CD8-positive, alpha-beta memory T cell (primary cell): ENCODE data around the gene THEM5. TPM values are rescaled to one million over a fixed set of nuclear protein-coding genes. Genes with fewer than 3 reads are reported as not detected.
"Not testable (repeated sequence)": the region's sequence is repeated elsewhere in the genome, so short reads cannot be mapped to it uniquely, and the experiment has no call there.

Experiments
- CTCF ChIA-PET: fragments of 350-600 bp; sonication (Branson Sonifier 250); formaldehyde crosslinking; loops from one replicate; lab custom pipeline; 2021; ENCODE audit warnings: antibody characterized with exemption; lab: Charles Lee
- POLR2A ChIA-PET: fragments of 350-600 bp; sonication (Branson Sonifier 250); formaldehyde crosslinking; loops from one replicate; lab custom pipeline; 2021; ENCODE audit warnings: antibody characterized with exemption; lab: Charles Lee
- DNase-seq, 5 donors: peaks; one replicate each; pipeline versions ENCODE4 v3.0.0 to v3.0.0-alpha.2; 2020 to 2022; ENCODE audit warnings: mixed read lengths in 1 of 5
- H3K27ac ChIP-seq: one replicate; pipeline ENCODE4 v1.7.0; 2013; ENCODE audit warnings: low read depth, mild to moderate bottlenecking, low read length, moderate library complexity
- H3K27me3 ChIP-seq: 2 replicates; pipeline ENCODE4 v1.7.0; 2013; ENCODE audit warnings: low read length, mild to moderate bottlenecking; ENCODE audit not compliant: insufficient read depth, poor library complexity, severe bottlenecking
- H3K36me3 ChIP-seq: 2 replicates; pipeline ENCODE4 v1.7.0; 2013; ENCODE audit warnings: mild to moderate bottlenecking, low read length, moderate library complexity; ENCODE audit not compliant: insufficient read depth
- H3K4me1 ChIP-seq: 2 replicates; pipeline ENCODE4 v1.7.0; 2013; ENCODE audit warnings: mild to moderate bottlenecking, low read length, moderate library complexity; ENCODE audit not compliant: insufficient read depth
- H3K4me3 ChIP-seq: 2 replicates; pipeline ENCODE4 v1.7.0; 2013; ENCODE audit warnings: mild to moderate bottlenecking, low read length
- H3K9me3 ChIP-seq: 2 replicates; pipeline ENCODE4 v1.7.0; 2013; ENCODE audit warnings: mild to moderate bottlenecking, low read length
- H3K27ac Mint-ChIP-seq, 8 donors: one replicate each; pipeline ENCODE4 v1.8.0; 2020 to 2021; ENCODE audit warnings: mixed read lengths in 8 of 8, mild to moderate bottlenecking in 6 of 8, inconsistent platforms in 3 of 8, moderate library complexity in 3 of 8
- H3K27me3 Mint-ChIP-seq, 2 donors: one replicate each; pipeline ENCODE4 v1.8.0; 2020 to 2021; ENCODE audit warnings: mixed read lengths in 2 of 2, mild to moderate bottlenecking in 1 of 2, moderate library complexity in 1 of 2
- H3K36me3 Mint-ChIP-seq, 3 donors: one replicate each; pipeline ENCODE4 v1.8.0; 2020 to 2021; ENCODE audit warnings: mixed read lengths in 3 of 3, inconsistent platforms in 1 of 3, mild to moderate bottlenecking in 1 of 3
- H3K4me1 Mint-ChIP-seq, 3 donors: one replicate each; pipeline ENCODE4 v1.8.0; 2020 to 2021; ENCODE audit warnings: mixed read lengths in 3 of 3, inconsistent platforms in 1 of 3, mild to moderate bottlenecking in 1 of 3
- H3K4me3 Mint-ChIP-seq, 7 donors: one replicate each; pipeline ENCODE4 v1.8.0; 2020 to 2021; ENCODE audit warnings: mixed read lengths in 7 of 7, mild to moderate bottlenecking in 6 of 7, moderate library complexity in 4 of 7, inconsistent platforms in 2 of 7
- H3K9me3 Mint-ChIP-seq, 5 donors: one replicate each; pipeline ENCODE4 v1.8.0; 2020 to 2022; ENCODE audit warnings: mixed read lengths in 5 of 5, mild to moderate bottlenecking in 3 of 5, moderate library complexity in 2 of 5, inconsistent platforms in 1 of 5
- polyA plus RNA-seq: library from polyadenylated mRNA; unstranded; fragments of 300-500 nt; fragmentation: Illumina TruSeq; gene quantifications from one replicate; pipeline ENCODE4 v1.2.3, GENCODE V29; 2021
- total RNA-seq, 2 experiments: library from RNA; stranded (reverse); gene quantifications; one replicate each; pipeline ENCODE4 v1.2.3, GENCODE V29; 2021

The THEM5 gene, protein sequence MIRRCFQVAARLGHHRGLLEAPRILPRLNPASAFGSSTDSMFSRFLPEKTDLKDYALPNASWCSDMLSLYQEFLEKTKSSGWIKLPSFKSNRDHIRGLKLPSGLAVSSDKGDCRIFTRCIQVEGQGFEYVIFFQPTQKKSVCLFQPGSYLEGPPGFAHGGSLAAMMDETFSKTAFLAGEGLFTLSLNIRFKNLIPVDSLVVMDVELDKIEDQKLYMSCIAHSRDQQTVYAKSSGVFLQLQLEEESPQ
- total RNA-seq (not detected), polyA plus RNA-seq (0.38 TPM)

DNA sequence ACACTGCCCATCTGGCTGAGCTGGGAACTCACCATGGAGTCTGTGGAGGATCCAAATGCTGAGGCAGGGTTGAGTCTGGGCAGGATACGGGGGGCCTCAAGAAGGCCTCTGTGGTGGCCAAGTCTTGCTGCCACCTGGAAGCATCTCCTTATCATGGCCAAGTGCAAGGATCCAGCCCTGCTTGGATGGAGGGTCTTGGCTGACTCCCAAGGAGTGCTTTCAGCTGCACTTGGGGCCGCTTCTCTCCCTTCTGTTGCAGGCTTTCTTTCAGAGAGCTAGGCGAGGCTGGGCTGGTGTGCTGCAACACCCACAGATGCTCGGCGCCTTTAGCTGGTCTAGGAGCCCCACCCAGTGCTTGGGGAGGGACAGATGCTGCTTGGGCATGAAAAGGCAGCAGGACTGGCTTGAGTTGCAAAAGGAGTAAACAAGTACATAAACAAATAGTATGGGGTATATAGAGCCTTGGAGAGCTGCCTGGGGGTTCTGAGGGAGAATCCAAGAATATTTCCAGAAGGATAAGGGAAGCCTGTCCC lies at the start of gene THEM5:
TSS of gene THEM5 (minus strand) at position 302 of the 533 bp plus-strand sequence. CDS start at position 155, 147 bp downstream.
- POLR2A ChIA-PET = no interaction called here
- DNase-seq = no peak
- Histone ChIP-seq H3K27ac (no peak within 1 kb of the TSS), H3K9me3 (no peaks in the 10 kb centered on the region), H3K4me3 (no peak within 1 kb of the TSS), H3K27me3 (no peaks in the 10 kb centered on the region), H3K4me1 (no peaks in the 10 kb centered on the region), H3K36me3 (no peaks in the 10 kb centered on the region)
- H3K27me3 Mint-ChIP-seq = no peaks in the 10 kb centered on the region
- no peak within 1 kb of the TSS for H3K4me3 Mint-ChIP-seq
- CTCF ChIA-PET = interaction anchor here (1.1 kb wide), 1 partner anchor 260 kb away, joined by 3 read pairs; no protein-coding TSS in a partner anchor
- no peaks in the 10 kb centered on the region for H3K9me3 Mint-ChIP-seq
- H3K36me3 Mint-ChIP-seq = no peaks in the 10 kb centered on the region
- H3K27ac Mint-ChIP-seq = peak within 1 kb of the TSS in 4 of 8 donors; percentile 2 to 54 (median 21)
- peaks cover 9 to 12% (median 10%) of the 10 kb centered on the region in 3 donors for H3K4me1 Mint-ChIP-seq

DNA sequence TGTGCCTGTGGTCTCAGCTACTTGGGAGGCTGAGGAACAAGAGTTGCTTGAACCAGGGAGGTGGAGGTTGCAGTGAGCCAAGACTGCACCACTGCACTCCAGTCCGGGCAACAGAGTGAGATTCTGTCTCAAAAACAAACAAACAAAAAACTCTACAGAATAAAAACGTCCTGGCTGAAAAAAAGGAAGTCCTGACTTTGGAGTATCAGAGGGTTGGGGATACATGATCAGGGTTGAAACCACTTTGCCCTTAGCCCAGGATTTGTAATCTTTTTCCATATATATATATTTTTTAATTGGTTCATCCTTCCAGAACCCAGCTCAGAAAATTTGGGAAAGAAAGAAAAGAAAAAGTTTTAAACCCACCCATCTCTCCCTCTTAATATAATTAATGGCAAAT lies 49.3 kb upstream of the THEM5 start:
- CTCF ChIA-PET = no interaction called here
- no peaks in the 10 kb centered on the region for H3K27me3 ChIP-seq
- no peak overlapping the region for H3K4me3 ChIP-seq
- peaks cover 76% of the 10 kb centered on the region for H3K4me1 ChIP-seq
- Mint-ChIP-seq H3K4me1 (peaks cover 67 to 82% (median 78%) of the 10 kb centered on the region in 3 donors), H3K36me3 (peaks cover 19 to 53% (median 41%) of the 10 kb centered on the region in 3 donors), H3K4me3 (peak overlapping the region in 1 of 7 donors; percentile 65), H3K27ac (no peak overlapping the region), H3K9me3 (peaks cover 0 to 44% (median 26%) of the 10 kb centered on the region in 5 donors), H3K27me3 (no peaks in the 10 kb centered on the region)
- DNase-seq = no peak
- H3K9me3 ChIP-seq = no peaks in the 10 kb centered on the region
- H3K36me3 ChIP-seq = peaks cover 8% of the 10 kb centered on the region
- POLR2A ChIA-PET = no interaction called here
- no peak overlapping the region for H3K27ac ChIP-seq

DNA sequence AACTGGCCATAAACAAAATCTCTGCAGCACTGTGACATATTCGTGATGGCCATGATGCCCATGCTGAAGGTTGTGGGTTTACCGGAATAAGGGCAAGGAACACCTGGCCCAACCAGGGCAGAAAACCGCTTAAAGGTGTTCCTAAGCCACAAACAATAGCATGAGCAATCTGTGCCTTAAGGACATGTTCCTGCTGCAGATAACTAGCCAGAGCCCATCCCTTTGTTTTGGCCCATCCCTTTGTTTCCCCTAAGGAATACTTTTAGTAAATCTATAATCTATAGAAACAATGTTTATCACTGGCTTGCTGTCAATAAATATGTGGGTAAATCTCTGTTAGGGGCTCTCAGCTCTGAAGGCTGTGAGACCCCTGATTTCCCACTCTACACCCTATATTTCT lies 47.3 kb upstream of the THEM5 start:
- H3K27me3 ChIP-seq, H3K9me3 ChIP-seq, DNase-seq, H3K4me3 Mint-ChIP-seq, H3K36me3 ChIP-seq, H3K27me3 Mint-ChIP-seq, H3K27ac ChIP-seq, POLR2A ChIA-PET, H3K4me3 ChIP-seq: not testable (repeated sequence)
- CTCF ChIA-PET = interaction anchor here (1.1 kb wide), 1 partner anchor 95 kb away, joined by 3 read pairs; no protein-coding TSS in a partner anchor
- H3K36me3 Mint-ChIP-seq = peaks cover 12 to 40% (median 38%) of the 10 kb centered on the region in 3 donors
- H3K4me1 Mint-ChIP-seq = peaks cover 73 to 83% (median 83%) of the 10 kb centered on the region in 3 donors
- peak overlapping the region in 4 of 8 donors; percentile 32 to 90 (median 47) for H3K27ac Mint-ChIP-seq
- peaks cover 0 to 34% (median 17%) of the 10 kb centered on the region in 5 donors for H3K9me3 Mint-ChIP-seq
- H3K4me1 ChIP-seq = peaks cover 76% of the 10 kb centered on the region

DNA sequence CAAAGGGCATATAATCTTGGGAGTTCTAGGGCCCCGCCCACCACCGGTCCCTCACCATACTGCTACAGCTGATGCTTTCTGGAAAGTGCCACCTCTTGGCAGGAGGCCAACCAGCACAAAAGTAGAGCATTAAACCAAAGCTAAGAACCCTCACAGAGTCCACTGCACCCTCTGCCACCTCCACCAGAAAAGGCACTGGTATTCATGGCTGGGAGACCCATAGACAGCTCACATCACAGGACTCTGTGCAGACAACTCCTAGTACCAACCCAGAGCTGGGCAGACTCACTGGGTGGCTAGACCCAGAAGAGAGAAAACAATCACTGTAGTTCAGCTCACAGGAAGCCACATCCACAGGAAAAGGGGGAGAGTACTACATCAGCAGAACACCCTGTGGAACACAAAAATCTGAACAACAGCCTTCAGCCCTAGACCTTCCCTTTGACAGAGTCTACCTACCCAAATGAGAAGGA lies 45.0 kb upstream of the THEM5 start:
- Histone ChIP-seq H3K9me3 (no peaks in the 10 kb centered on the region), H3K36me3 (peaks cover 2% of the 10 kb centered on the region), H3K27ac (no peak overlapping the region), H3K27me3 (no peaks in the 10 kb centered on the region), H3K4me1 (peaks cover 55% of the 10 kb centered on the region), H3K4me3 (peak overlapping the region; percentile 40)
- peak; percentile 26 to 81 (median 73) for DNase-seq
- peaks cover 55 to 72% (median 70%) of the 10 kb centered on the region in 3 donors for H3K4me1 Mint-ChIP-seq
- POLR2A ChIA-PET = interaction anchor here (0.9 to 2.6 kb wide), 4 partner anchors 8 to 136 kb away, joined by 4 to 9 read pairs (median 6); partner anchors contain the start of genes MRPL9 and THEM4
- peak overlapping the region; percentile 81 to 98 (median 93) for H3K27ac Mint-ChIP-seq
- H3K4me3 Mint-ChIP-seq = peak overlapping the region; percentile 55 to 82 (median 73)
- no peaks in the 10 kb centered on the region for H3K27me3 Mint-ChIP-seq
- CTCF ChIA-PET = interaction anchor here (1.0 to 3.8 kb wide), 6 partner anchors 9 to 103 kb away, joined by 3 to 12 read pairs (median 7); partner anchors contain the start of gene THEM4
- H3K36me3 Mint-ChIP-seq = peaks cover 16 to 52% (median 32%) of the 10 kb centered on the region in 3 donors
- peaks cover 0 to 30% (median 15%) of the 10 kb centered on the region in 5 donors for H3K9me3 Mint-ChIP-seq

DNA sequence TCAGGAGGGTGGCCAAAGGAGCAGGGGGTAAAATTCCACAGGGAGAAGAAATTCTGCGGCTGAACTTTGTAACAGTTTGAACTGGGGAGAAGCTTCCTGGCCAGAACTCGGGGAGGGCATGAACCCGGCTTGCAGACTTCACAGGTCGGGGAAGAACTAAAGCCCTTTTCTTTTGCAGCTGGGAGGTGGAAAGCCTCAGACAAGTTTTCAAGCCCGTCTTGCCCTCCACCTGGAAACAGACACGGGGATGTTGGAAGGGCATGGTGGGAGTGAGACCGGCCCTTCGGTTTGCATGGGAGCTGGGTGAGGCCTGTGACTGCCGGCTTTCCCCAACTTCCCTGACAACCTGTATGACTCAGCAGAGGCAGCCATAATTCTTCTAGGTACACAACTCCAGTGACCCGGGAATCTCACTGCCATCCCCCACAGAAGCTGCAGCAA lies 44.5 kb upstream of the THEM5 start:
- no peaks in the 10 kb centered on the region for H3K9me3 ChIP-seq
- CTCF ChIA-PET = interaction anchor here (1.0 to 3.8 kb wide), 7 partner anchors 9 to 103 kb away, joined by 3 to 12 read pairs (median 7); partner anchors contain the start of gene THEM4
- H3K4me3 Mint-ChIP-seq = peak overlapping the region in 6 of 7 donors; percentile 64 to 82 (median 75)
- H3K4me3 ChIP-seq = peak overlapping the region; percentile 40
- no peaks in the 10 kb centered on the region for H3K27me3 ChIP-seq
- H3K36me3 ChIP-seq = peaks cover 4% of the 10 kb centered on the region
- H3K36me3 Mint-ChIP-seq = peaks cover 20 to 57% (median 32%) of the 10 kb centered on the region in 3 donors
- peaks cover 55 to 71% (median 70%) of the 10 kb centered on the region in 3 donors for H3K4me1 Mint-ChIP-seq
- H3K27ac ChIP-seq = no peak overlapping the region
- peaks cover 50% of the 10 kb centered on the region for H3K4me1 ChIP-seq
- POLR2A ChIA-PET = interaction anchor here (0.9 to 2.6 kb wide), 4 partner anchors 9 to 135 kb away, joined by 4 to 9 read pairs (median 6); partner anchors contain the start of genes MRPL9 and THEM4
- peaks cover 0 to 30% (median 15%) of the 10 kb centered on the region in 5 donors for H3K9me3 Mint-ChIP-seq
- no peaks in the 10 kb centered on the region for H3K27me3 Mint-ChIP-seq
- DNase-seq = no peak
- peak overlapping the region; percentile 81 to 98 (median 93) for H3K27ac Mint-ChIP-seq

DNA sequence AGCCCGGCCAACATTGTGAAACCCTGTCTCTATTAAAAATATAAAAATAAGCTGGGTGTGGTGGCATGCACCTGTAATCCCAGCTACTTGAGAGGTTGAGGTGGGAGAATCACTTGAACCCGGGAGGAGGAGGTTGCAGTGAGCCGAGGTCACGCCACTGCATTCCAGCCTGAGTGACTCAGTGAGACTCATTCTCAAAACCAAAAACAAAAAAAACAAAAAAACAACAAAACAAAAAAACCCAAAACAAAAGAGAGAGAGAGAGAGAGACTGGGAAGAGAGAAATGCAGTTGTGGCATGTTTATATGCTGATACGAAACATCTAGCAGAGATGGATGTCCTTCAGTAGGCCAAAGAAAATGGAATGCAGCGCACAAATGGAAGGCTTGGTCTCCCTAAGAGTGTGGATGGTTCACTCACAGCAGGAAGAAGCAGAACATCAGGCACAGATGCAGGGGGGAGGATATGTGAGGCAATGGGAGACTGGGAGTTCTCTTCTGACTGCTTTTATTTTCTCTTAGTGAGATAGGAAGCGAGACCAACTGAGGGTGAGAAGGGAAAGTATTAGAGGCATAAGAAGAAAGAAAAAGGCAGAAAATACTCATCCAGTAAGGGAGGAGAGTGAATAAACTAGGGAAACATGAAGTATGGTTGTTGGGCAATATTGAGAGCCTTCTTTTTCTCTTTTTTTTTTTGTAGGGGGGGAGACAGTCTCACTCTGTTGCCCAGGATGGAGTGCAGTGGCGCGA lies 39.8 kb upstream of the THEM5 start:
- ChIA-PET CTCF (interaction anchor here (1.3 to 6.6 kb wide), 2 partner anchors 75 to 108 kb away, joined by 3 to 33 read pairs; no protein-coding TSS in a partner anchor), POLR2A (no interaction called here)
- H3K4me3 ChIP-seq = no peak overlapping the region
- peaks cover 45 to 69% (median 58%) of the 10 kb centered on the region in 3 donors for H3K4me1 Mint-ChIP-seq
- no peaks in the 10 kb centered on the region for H3K9me3 ChIP-seq
- no peak overlapping the region for H3K27ac ChIP-seq
- no peak for DNase-seq
- H3K4me1 ChIP-seq = peaks cover 35% of the 10 kb centered on the region
- H3K27me3 ChIP-seq = no peaks in the 10 kb centered on the region
- H3K9me3 Mint-ChIP-seq = no peaks in the 10 kb centered on the region
- peak overlapping the region in 7 of 8 donors; percentile 1 to 84 (median 40) for H3K27ac Mint-ChIP-seq
- H3K36me3 ChIP-seq = peaks cover 15% of the 10 kb centered on the region
- no peak overlapping the region for H3K4me3 Mint-ChIP-seq
- H3K27me3 Mint-ChIP-seq = no peaks in the 10 kb centered on the region
- peaks cover 10 to 68% (median 35%) of the 10 kb centered on the region in 3 donors for H3K36me3 Mint-ChIP-seq

DNA sequence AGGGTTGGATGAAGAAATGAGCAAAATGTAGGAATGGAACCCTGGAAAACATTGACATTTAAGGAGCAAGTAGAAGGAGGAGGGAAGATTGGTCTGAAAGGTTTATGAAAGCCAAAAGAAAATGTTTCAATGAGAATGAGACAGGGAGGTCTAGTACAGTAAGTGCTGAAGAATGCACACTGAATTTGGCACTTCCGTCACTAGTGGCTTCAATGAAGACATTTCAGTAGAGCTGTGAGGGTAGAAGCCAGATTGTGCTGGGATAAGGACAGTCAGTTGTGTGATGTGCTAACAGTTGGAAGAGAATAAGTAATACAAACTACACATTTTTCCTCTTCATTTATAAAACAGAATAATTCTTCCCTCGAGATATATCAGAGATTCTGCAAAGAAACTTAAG lies 38.7 kb upstream of the THEM5 start:
- H3K4me1 ChIP-seq = peaks cover 24% of the 10 kb centered on the region
- no peak overlapping the region for H3K27ac ChIP-seq
- no peaks in the 10 kb centered on the region for H3K27me3 ChIP-seq
- Mint-ChIP-seq H3K36me3 (peaks cover 10 to 76% (median 38%) of the 10 kb centered on the region in 3 donors), H3K9me3 (no peaks in the 10 kb centered on the region), H3K27ac (peak overlapping the region in 7 of 8 donors; percentile 9 to 88 (median 69)), H3K4me1 (peaks cover 34 to 57% (median 46%) of the 10 kb centered on the region in 3 donors), H3K27me3 (no peaks in the 10 kb centered on the region), H3K4me3 (no peak overlapping the region)
- DNase-seq = no peak
- H3K9me3 ChIP-seq = no peaks in the 10 kb centered on the region
- ChIA-PET CTCF (interaction anchor here (1.3 to 6.6 kb wide), 2 partner anchors 76 to 109 kb away, joined by 3 to 33 read pairs; no protein-coding TSS in a partner anchor), POLR2A (no interaction called here)
- H3K36me3 ChIP-seq = peaks cover 20% of the 10 kb centered on the region
- H3K4me3 ChIP-seq = no peak overlapping the region
